ENCODE measurements around the gene POLR2I. TPM values are rescaled to one million over a fixed set of nuclear protein-coding genes. Genes with fewer than 3 reads are reported as not detected.

Gene POLR2I
- total RNA-seq (2016; rRNA removed; fragmentation: Illumina TruSeq; extraction: Trizol) (101 and 104 TPM in 2 replicates), polyA plus RNA-seq (2011; rRNA removed) (40.5 and 41.1 TPM in 2 replicates), polyA minus RNA-seq (2011; rRNA and poly(A)+ RNA removed; ENCODE audit: low replicate concordance) (92.6 and 139 TPM in 2 replicates), Bru-seq, nascent RNA (percentile 70 among the genes with signal in this experiment), BruChase-seq, experiment 1, labeled RNA remaining after a 6-hour chase (percentile 73 among the genes with signal in this experiment), BruChase-seq, experiment 2, labeled RNA remaining after a 2-hour chase (percentile 63 among the genes with signal in this experiment)
- 200 and 257 TPM in 2 replicates for total RNA-seq (2016; cell fraction: cytosol; rRNA removed; fragmentation: Illumina TruSeq; extraction: Trizol; ENCODE audit: low read depth)
- 89.2 and 111 TPM in 2 replicates for total RNA-seq (2016; cell fraction: insoluble cytoplasmic fraction; rRNA removed; fragmentation: Illumina TruSeq; extraction: Trizol)
- total RNA-seq (2016; cell fraction: membrane; rRNA removed; fragmentation: Illumina TruSeq; extraction: Trizol) = 150 and 193 TPM in 2 replicates
- 28.9 and 41.0 TPM in 2 replicates for total RNA-seq (2016; cell fraction: nucleus; rRNA removed; fragmentation: Illumina TruSeq; extraction: Trizol)
- polyA plus RNA-seq (2011; cell fraction: cytosol; rRNA removed) = 43.3 and 68.7 TPM in 2 replicates
- polyA plus RNA-seq (2011; cell fraction: nucleus; rRNA removed) = 35.8 and 39.5 TPM in 2 replicates
- polyA plus RNA-seq (2012) = 54.5 and 79.4 TPM in 2 replicates
- polyA plus RNA-seq (2016; cell fraction: cytosol; fragmentation: Illumina TruSeq; extraction: Trizol; ENCODE audit: low read depth) = 272 and 302 TPM in 2 replicates
- polyA plus RNA-seq (2016; cell fraction: insoluble cytoplasmic fraction; fragmentation: Illumina TruSeq; extraction: Trizol; ENCODE audit: low read depth) = 78.5 and 105 TPM in 2 replicates
- polyA plus RNA-seq (2016; cell fraction: membrane; fragmentation: Illumina TruSeq; extraction: Trizol; ENCODE audit: low read depth) = 180 and 196 TPM in 2 replicates
- 49.3 and 68.2 TPM in 2 replicates for polyA plus RNA-seq (2016; cell fraction: nucleus; fragmentation: Illumina TruSeq; extraction: Trizol; ENCODE audit: insufficient read depth, low read depth)
- 36.7 and 69.3 TPM in 2 replicates for polyA minus RNA-seq (2011; cell fraction: cytosol; rRNA and poly(A)+ RNA removed)
- 18.0 and 26.0 TPM in 2 replicates for polyA minus RNA-seq (2011; cell fraction: nucleus; rRNA and poly(A)+ RNA removed)
- long read RNA-seq, experiment 1, transcript POLR2I-201 (6 exons, 913 nt) = major isoform, 114 of 128 reads
- long read RNA-seq, experiment 1, transcript POLR2I-206 (5 exons, 542 nt) = minor isoform, 10 of 128 reads
- long read RNA-seq, experiment 1, partial matches to known transcripts = 2 of 128 reads
- long read RNA-seq, experiment 1, other reads (novel, unspliced or antisense) = 1 of 128 reads
- long read RNA-seq, experiment 2, transcript POLR2I-206 (5 exons, 542 nt) = minor isoform, 7 of 144 reads
- long read RNA-seq, experiment 2, transcript POLR2I-201 (6 exons, 913 nt) = major isoform, 121 of 144 reads
- long read RNA-seq, experiment 2, transcript POLR2I-204 (5 exons, 993 nt) = minor isoform, 5 of 144 reads
- long read RNA-seq, experiment 2, partial matches to known transcripts = 6 of 144 reads
- long read RNA-seq, experiment 2, other reads (novel, unspliced or antisense) = 3 of 144 reads

DNA sequence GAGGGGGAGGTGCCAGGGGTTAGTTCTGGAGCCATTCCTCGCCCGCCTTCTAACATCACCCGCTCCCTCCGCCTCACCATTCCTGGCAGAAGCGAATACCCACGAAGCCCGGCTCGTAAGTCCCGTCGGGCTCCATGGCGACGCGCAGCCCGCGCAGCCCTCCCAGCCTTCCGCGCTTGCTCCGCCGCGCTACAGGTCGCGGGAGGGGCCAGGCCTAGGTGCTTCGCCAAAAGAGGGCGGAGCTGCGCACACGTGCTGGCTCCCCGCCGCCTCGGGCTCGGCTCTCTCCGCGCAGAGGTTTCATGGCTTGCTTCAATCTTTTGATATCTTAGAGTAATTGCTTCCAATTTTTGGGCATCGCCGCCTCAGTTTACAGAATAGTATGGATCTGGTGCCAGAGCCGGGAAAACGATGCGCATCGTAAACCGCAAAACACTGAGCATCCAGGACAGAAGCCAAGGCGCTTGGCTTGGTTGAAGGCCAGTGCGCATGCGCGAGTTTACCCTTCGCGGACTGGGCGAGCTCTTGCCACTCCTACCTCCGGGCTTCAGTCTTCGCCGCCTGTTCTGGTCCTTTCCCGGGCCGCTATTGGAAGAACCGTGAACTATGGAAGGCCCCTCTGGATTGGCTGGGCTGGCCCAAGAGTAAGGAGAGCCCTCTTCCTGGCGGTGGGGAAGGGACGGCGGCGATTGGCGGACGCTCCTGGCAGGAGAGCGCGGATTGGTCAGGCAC is at the start of gene POLR2I:
TSS of gene POLR2I (minus strand) at position 155 of the 732 bp plus-strand sequence. CDS start at position 136, 19 bp downstream.
- POLR2A ChIA-PET = interaction anchor here (0.6 to 2.3 kb wide), 19 partner anchors 10 to 374 kb away, joined by 3 to 33 read pairs (median 5); partner anchors contain the start of genes CAPNS1, SYNE4, THAP8 and ZNF146
- DNase-seq (ENCODE audit: low spot score) = peak; percentile 99
- peak; percentile 93 for ATAC-seq
- FAIRE-seq = peak; percentile 90
- Histone ChIP-seq H3K4me1 (ENCODE audit: insufficient read depth, low read length) (peaks cover 44% of the 10 kb centered on the region), H3K36me3 (replicated peaks in 1 of 2; ENCODE audit: control insufficient read depth in 1 of 2, insufficient read depth in 2 of 2, low read length in 2 of 2) (peaks cover 10 to 15% of the 10 kb centered on the region in 2 experiments; a peak in 2 of 5 replicates), H3K79me2 (ENCODE audit: insufficient read depth, low read length) (peaks cover 26% of the 10 kb centered on the region), H4K20me1 (ENCODE audit: insufficient read depth, low read length) (no peaks in the 10 kb centered on the region), H3K4me2 (ENCODE audit: low read depth, low read length) (peak within 1 kb of the TSS; percentile 94), H3K9ac (ENCODE audit: insufficient read depth, low read depth, low read length) (peak within 1 kb of the TSS; percentile 88), H3K27ac (ENCODE audit: extremely low read length, insufficient read depth, low read length) (peak within 1 kb of the TSS; percentile 77), H3K4me3 (replicated peaks in 1 of 3; ENCODE audit: insufficient read depth in 1 of 3, low read depth in 2 of 3, low read length in 3 of 3) (peak within 1 kb of the TSS; percentile 72 to 93 (median 88)), H3K27me3 (ENCODE audit: control insufficient read depth in 1 of 2, insufficient read depth in 2 of 2, low read length in 2 of 2) (no peaks in the 10 kb centered on the region; a peak in 1 of 5 replicates), H2AFZ (ENCODE audit: low read length) (no peak within 1 kb of the TSS), H3K9me3 (ENCODE audit: low read length) (no peaks in the 10 kb centered on the region)
- intact Hi-C loops (cut with micrococcal nuclease; ENCODE audit: unreplicated experiment) (loop anchor here (2.0 kb wide), 1 partner anchor 60 kb away; the partner anchor contains the start of genes THAP8 and WDR62), in situ Hi-C loops (cut with HindIII; ENCODE audit: extremely low pct_ligation_motif_present, low pct_unique_long_range_greater_than_20kb) (no loop called here)
- 0% methylated on average over 2 of the region's 60 CpGs for WGBS (ENCODE audit: low lambda C conversion rate)
- BruUV-seq (replicated peaks) = no TSS peak
- CTCF ChIA-PET (ENCODE audit: low intra/inter-chr PET ratio, low total read pairs) = no interaction called here
- TF ChIP-seq ZNF550 (CRISPR knock-in tag; IDR thresholded peaks at IDR 0.05; ENCODE audit: borderline replicate concordance) (peak; percentile 93; the same call in 1 of the 2 replicates), ZNF224 (CRISPR knock-in tag; IDR thresholded peaks at IDR 0.05) (peak; percentile 85; the same call in 1 of the 2 replicates), YEATS2 (CRISPR knock-in tag; IDR thresholded peaks at IDR 0.05; ENCODE audit: borderline replicate concordance) (peak; percentile 95), TBL1XR1 (IDR thresholded peaks at IDR 0.05; ENCODE audit: borderline replicate concordance, low read length, partially characterized antibody) (no peak), ZNF569 (CRISPR knock-in tag; IDR thresholded peaks at IDR 0.05; ENCODE audit: borderline replicate concordance) (no peak), ZZZ3 (CRISPR knock-in tag; IDR thresholded peaks at IDR 0.05; ENCODE audit: borderline replicate concordance) (peak; percentile 80; the same call in 1 of the 2 replicates), ZNF501 (CRISPR knock-in tag; IDR thresholded peaks at IDR 0.05) (peak; percentile 92), ZBTB20 (CRISPR knock-in tag; IDR thresholded peaks at IDR 0.05; ENCODE audit: borderline replicate concordance, low read depth) (0 out of 2 replicates have a peak, but pooled peaks have one; percentile 39)
- TF ChIP-seq, protein P1, sequence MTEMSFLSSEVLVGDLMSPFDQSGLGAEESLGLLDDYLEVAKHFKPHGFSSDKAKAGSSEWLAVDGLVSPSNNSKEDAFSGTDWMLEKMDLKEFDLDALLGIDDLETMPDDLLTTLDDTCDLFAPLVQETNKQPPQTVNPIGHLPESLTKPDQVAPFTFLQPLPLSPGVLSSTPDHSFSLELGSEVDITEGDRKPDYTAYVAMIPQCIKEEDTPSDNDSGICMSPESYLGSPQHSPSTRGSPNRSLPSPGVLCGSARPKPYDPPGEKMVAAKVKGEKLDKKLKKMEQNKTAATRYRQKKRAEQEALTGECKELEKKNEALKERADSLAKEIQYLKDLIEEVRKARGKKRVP (CRISPR knock-in tag; IDR thresholded peaks at IDR 0.05) = peak in 1 of 2 experiments; percentile 75; a peak in 2 of 4 replicates
- TF ChIP-seq, protein P2, sequence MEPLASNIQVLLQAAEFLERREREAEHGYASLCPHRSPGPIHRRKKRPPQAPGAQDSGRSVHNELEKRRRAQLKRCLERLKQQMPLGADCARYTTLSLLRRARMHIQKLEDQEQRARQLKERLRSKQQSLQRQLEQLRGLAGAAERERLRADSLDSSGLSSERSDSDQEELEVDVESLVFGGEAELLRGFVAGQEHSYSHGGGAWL (CRISPR knock-in tag; IDR thresholded peaks at IDR 0.05) = peak; percentile 93; the same call in 1 of the 2 replicates
- TF ChIP-seq, protein P3, sequence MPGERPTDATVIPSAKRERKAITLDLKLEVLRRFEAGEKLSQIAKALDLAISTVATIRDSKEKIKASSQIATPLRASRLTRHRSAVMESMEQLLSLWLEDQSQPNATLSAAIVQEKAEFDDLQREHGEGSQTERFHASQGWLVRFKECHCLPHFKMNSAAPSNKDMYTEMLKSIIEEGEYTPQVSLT (CRISPR knock-in tag; IDR thresholded peaks at IDR 0.05; ENCODE audit: borderline replicate concordance, low read depth) = no peak
